ENCODE results near the gene CCP110. TPM values are rescaled to one million over a fixed set of nuclear protein-coding genes. Genes with fewer than 3 reads are reported as not detected.

CCP110 gene
- total and polyA plus RNA-seq, 2 of the 13 experiments (the other 11 are each of a cell fraction or from before 2014, with no cell fraction given) = 10.0 to 11.1 TPM

GRCh38 chr16:19486750-19487325, 36.9 kb upstream of the CCP110 start:
- TF ChIP-seq ERF (CRISPR knock-in tag; IDR thresholded peaks at IDR 0.05) (no peak), ZNF232 (CRISPR knock-in tag; IDR thresholded peaks at IDR 0.05; ENCODE audit: borderline replicate concordance) (no peak), POLR2A (IDR thresholded peaks at IDR 0.05; ENCODE audit: insufficient read depth in 1 of 2, low read depth in 2 of 2, low read length in 2 of 2) (no peak), ZNF879 (CRISPR knock-in tag; IDR thresholded peaks at IDR 0.05) (no peak), TAF1 (CRISPR knock-in tag; IDR thresholded peaks at IDR 0.05) (no peak), SOX6 (IDR thresholded peaks at IDR 0.05) (no peak), SOX6 (CRISPR knock-in tag; IDR thresholded peaks at IDR 0.05) (no peak), TMF1 (CRISPR knock-in tag; IDR thresholded peaks at IDR 0.05; ENCODE audit: low read depth) (no peak), STAG1 (CRISPR knock-in tag; IDR thresholded peaks at IDR 0.05) (peak; percentile 38), THAP11 (CRISPR knock-in tag; IDR thresholded peaks at IDR 0.05) (no peak), ZNF614 (CRISPR knock-in tag; IDR thresholded peaks at IDR 0.05; ENCODE audit: borderline replicate concordance) (no peak), CTCF (CRISPR knock-in tag; IDR thresholded peaks at IDR 0.05) (peak; percentile 39), CCAR2 (optimal IDR thresholded peaks at IDR 0.05; ENCODE audit: low read depth, low read length) (no peak), ZNF83 (CRISPR knock-in tag; IDR thresholded peaks at IDR 0.05; ENCODE audit: borderline replicate concordance) (no peak), GTF3A (CRISPR knock-in tag; conservative IDR thresholded peaks at IDR 0.05) (no peak), ELF3 (CRISPR knock-in tag; IDR thresholded peaks at IDR 0.05) (no peak), ZNF766 (CRISPR knock-in tag; IDR thresholded peaks at IDR 0.05; ENCODE audit: borderline replicate concordance) (no peak)
- TF ChIP-seq, protein P1, sequence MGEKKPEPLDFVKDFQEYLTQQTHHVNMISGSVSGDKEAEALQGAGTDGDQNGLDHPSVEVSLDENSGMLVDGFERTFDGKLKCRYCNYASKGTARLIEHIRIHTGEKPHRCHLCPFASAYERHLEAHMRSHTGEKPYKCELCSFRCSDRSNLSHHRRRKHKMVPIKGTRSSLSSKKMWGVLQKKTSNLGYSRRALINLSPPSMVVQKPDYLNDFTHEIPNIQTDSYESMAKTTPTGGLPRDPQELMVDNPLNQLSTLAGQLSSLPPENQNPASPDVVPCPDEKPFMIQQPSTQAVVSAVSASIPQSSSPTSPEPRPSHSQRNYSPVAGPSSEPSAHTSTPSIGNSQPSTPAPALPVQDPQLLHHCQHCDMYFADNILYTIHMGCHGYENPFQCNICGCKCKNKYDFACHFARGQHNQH (CRISPR knock-in tag; IDR thresholded peaks at IDR 0.05) = no peak
- TF ChIP-seq, protein P2, sequence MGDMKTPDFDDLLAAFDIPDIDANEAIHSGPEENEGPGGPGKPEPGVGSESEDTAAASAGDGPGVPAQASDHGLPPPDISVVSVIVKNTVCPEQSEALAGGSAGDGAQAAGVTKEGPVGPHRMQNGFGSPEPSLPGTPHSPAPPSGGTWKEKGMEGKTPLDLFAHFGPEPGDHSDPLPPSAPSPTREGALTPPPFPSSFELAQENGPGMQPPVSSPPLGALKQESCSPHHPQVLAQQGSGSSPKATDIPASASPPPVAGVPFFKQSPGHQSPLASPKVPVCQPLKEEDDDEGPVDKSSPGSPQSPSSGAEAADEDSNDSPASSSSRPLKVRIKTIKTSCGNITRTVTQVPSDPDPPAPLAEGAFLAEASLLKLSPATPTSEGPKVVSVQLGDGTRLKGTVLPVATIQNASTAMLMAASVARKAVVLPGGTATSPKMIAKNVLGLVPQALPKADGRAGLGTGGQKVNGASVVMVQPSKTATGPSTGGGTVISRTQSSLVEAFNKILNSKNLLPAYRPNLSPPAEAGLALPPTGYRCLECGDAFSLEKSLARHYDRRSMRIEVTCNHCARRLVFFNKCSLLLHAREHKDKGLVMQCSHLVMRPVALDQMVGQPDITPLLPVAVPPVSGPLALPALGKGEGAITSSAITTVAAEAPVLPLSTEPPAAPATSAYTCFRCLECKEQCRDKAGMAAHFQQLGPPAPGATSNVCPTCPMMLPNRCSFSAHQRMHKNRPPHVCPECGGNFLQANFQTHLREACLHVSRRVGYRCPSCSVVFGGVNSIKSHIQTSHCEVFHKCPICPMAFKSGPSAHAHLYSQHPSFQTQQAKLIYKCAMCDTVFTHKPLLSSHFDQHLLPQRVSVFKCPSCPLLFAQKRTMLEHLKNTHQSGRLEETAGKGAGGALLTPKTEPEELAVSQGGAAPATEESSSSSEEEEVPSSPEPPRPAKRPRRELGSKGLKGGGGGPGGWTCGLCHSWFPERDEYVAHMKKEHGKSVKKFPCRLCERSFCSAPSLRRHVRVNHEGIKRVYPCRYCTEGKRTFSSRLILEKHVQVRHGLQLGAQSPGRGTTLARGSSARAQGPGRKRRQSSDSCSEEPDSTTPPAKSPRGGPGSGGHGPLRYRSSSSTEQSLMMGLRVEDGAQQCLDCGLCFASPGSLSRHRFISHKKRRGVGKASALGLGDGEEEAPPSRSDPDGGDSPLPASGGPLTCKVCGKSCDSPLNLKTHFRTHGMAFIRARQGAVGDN (CRISPR knock-in tag; IDR thresholded peaks at IDR 0.05) = 0 out of 2 replicates have a peak, but pooled peaks have one; percentile 4
- no peak overlapping the region for H3K4me3 ChIP-seq (replicated peaks in 1 of 3; ENCODE audit: insufficient read depth in 1 of 3, low read depth in 2 of 3, low read length in 3 of 3)
- no peaks in the 10 kb centered on the region for H3K79me2 ChIP-seq (ENCODE audit: insufficient read depth, low read length)
- no peak overlapping the region for H3K4me2 ChIP-seq (ENCODE audit: low read depth, low read length)
- WGBS (ENCODE audit: low lambda C conversion rate) = 49% methylated on average over 10 of the region's 10 CpGs
- no peaks in the 10 kb centered on the region for H4K20me1 ChIP-seq (ENCODE audit: insufficient read depth, low read length)
- H3K4me1 ChIP-seq (ENCODE audit: insufficient read depth, low read length) = peaks cover 14% of the 10 kb centered on the region
- H3K36me3 ChIP-seq (replicated peaks in 1 of 2; ENCODE audit: control insufficient read depth in 1 of 2, insufficient read depth in 2 of 2, low read length in 2 of 2) = no peaks in the 10 kb centered on the region
- DNase-seq (ENCODE audit: low spot score) = no peak
- ChIA-PET CTCF (ENCODE audit: low intra/inter-chr PET ratio, low total read pairs) (interaction anchor here (1.1 kb wide), 1 partner anchor 98 kb away, joined by 6 read pairs; no protein-coding TSS in a partner anchor), POLR2A (no interaction called here)
- no peak for FAIRE-seq
- no peak overlapping the region for H3K27ac ChIP-seq (ENCODE audit: extremely low read length, insufficient read depth, low read length)
- no TSS peak for BruUV-seq (replicated peaks)
- no peak overlapping the region for H2AFZ ChIP-seq (ENCODE audit: low read length)
- H3K9ac ChIP-seq (ENCODE audit: insufficient read depth, low read depth, low read length) = no peak overlapping the region
- peaks cover 0 to 9% of the 10 kb centered on the region in 2 experiments; a peak in 1 of 5 replicates for H3K27me3 ChIP-seq (ENCODE audit: control insufficient read depth in 1 of 2, insufficient read depth in 2 of 2, low read length in 2 of 2)
- in situ Hi-C loops (cut with HindIII; ENCODE audit: extremely low pct_ligation_motif_present, low pct_unique_long_range_greater_than_20kb) = no loop called here
- peak; percentile 28; the same call in 2 of the 3 replicates for ATAC-seq
- intact Hi-C loops (cut with micrococcal nuclease; ENCODE audit: unreplicated experiment) = loop anchor here (5.0 kb wide), 1 partner anchor 100 kb away; no protein-coding TSS in a partner anchor
- H3K9me3 ChIP-seq (ENCODE audit: low read length) = no peaks in the 10 kb centered on the region
